Myocyte (in vitro differentiated cells): Measurements from ENCODE around the gene CCDC196. TPM values are rescaled to one million over a fixed set of nuclear protein-coding genes. Genes with fewer than 3 reads are reported as not detected.
A peak's percentile ranks its signal among the peaks of the same experiment; 100 is the strongest.

Source experiments
- DNase-seq: peaks from one replicate; pipeline ENCODE4 v3.0.0-alpha.2; 2012; ENCODE audit warnings: low read depth
- polyA plus RNA-seq: library from polyadenylated mRNA; unstranded; fragments of >200 nt; gene quantifications from one replicate; pipeline ENCODE4 v1.2.1, GENCODE V29; 2012; ENCODE audit warnings: missing spikeins
- total RNA-seq: library from RNA; depleted of rRNA; stranded (reverse); fragments of >200 nt; gene quantifications from 2 replicates; pipeline ENCODE4 v1.2.3, GENCODE V29; 2014

The CCDC196 gene
- not detected in 2 replicates for total RNA-seq
- not detected for polyA plus RNA-seq

- no peak for DNase-seq
These were observed at the start of gene CCDC196 for GRCh38 chr14:66485910-66486421. Gene CCDC196 (plus strand): TSS chr14:66486371. CDS start chr14:66486503, 132 bp downstream.

- no peak for DNase-seq
These were observed 45.4 kb upstream of the CCDC196 start for GRCh38 chr14:66440801-66441200.

GRCh38 chr14:66442953-66443571 lies 43.1 kb upstream of the CCDC196 start:
- DNase-seq = no peak

- no peak for DNase-seq
These were observed 42.4 kb upstream of the CCDC196 start for GRCh38 chr14:66443785-66444184.

- DNase-seq = no peak
These were observed 41.8 kb upstream of the CCDC196 start for GRCh38 chr14:66444271-66444927.

GRCh38 chr14:66445936-66446335 lies 40.2 kb upstream of the CCDC196 start:
- DNase-seq = peak; percentile 3

- DNase-seq = no peak
These were observed 32.7 kb upstream of the CCDC196 start for GRCh38 chr14:66453469-66453868.

GRCh38 chr14:66459603-66460002 lies 26.6 kb upstream of the CCDC196 start:
- DNase-seq = no peak

GRCh38 chr14:66464261-66464660 lies 21.9 kb upstream of the CCDC196 start:
- DNase-seq = no peak

GRCh38 chr14:66468778-66469367 lies 17.3 kb upstream of the CCDC196 start:
- DNase-seq = no peak

GRCh38 chr14:66471584-66471983 lies 14.6 kb upstream of the CCDC196 start:
- DNase-seq = no peak

GRCh38 chr14:66472251-66472650 lies 13.9 kb upstream of the CCDC196 start:
- no peak for DNase-seq

GRCh38 chr14:66473223-66473622 lies 12.9 kb upstream of the CCDC196 start:
- DNase-seq = no peak

- peak; percentile 19 for DNase-seq
These were observed 9.2 kb upstream of the CCDC196 start for GRCh38 chr14:66476964-66477363.

GRCh38 chr14:66477567-66477966 lies 8.6 kb upstream of the CCDC196 start:
- DNase-seq = no peak

GRCh38 chr14:66482873-66483272 lies 3.3 kb upstream of the CCDC196 start:
- DNase-seq = no peak

- DNase-seq = no peak
These were observed 2.8 kb upstream of the CCDC196 start for GRCh38 chr14:66483322-66483721.

- DNase-seq = no peak
These were observed 1.1 kb upstream of the CCDC196 start for GRCh38 chr14:66485029-66485428.

GRCh38 chr14:66487164-66487563 lies 993 bp downstream of the CCDC196 start:
- DNase-seq = peak; percentile 35

GRCh38 chr14:66490143-66491111 lies 4.3 kb downstream of the CCDC196 start:
- DNase-seq = no peak

- DNase-seq = no peak
These were observed 7.6 kb downstream of the CCDC196 start for GRCh38 chr14:66493750-66494149.
